ENCODE measurements around the gene TRAPPC5. TPM values are rescaled to one million over a fixed set of nuclear protein-coding genes. Genes with fewer than 3 reads are reported as not detected.
A peak's percentile ranks its signal among the peaks of the same experiment; 100 is the strongest.

Gene TRAPPC5
- total RNA-seq, 1 experiment from 2014 or later, result 317 TPM

GRCh38 chr19:7636317-7636690 is 44.3 kb upstream of the TRAPPC5 start:
- Histone ChIP-seq H3K27ac (ENCODE audit: low read length) (no peak overlapping the region), H3K79me2 (ENCODE audit: low read length) (peaks cover 30% of the 10 kb centered on the region), H3K4me2 (ENCODE audit: low read length) (peak overlapping the region; percentile 91), H4K20me1 (ENCODE audit: low read length) (no peaks in the 10 kb centered on the region), H3K27me3 (ENCODE audit: low read length) (no peaks in the 10 kb centered on the region), H2AFZ (ENCODE audit: low read length) (peak overlapping the region; percentile 58), H3K9ac (ENCODE audit: low read length) (no peak overlapping the region), H3K4me1 (ENCODE audit: insufficient read depth, low read length) (peaks cover 3% of the 10 kb centered on the region; the same call in 1 of the 2 replicates), H3K4me3 (ENCODE audit: low read length) (peak overlapping the region; percentile 88; the same call in 1 of the 2 replicates), H3F3A (ENCODE audit: low read length, unreplicated experiment) (no peaks in the 10 kb centered on the region), H3K9me3 (ENCODE audit: low read length) (no peaks in the 10 kb centered on the region), H3K36me3 (ENCODE audit: low read depth, low read length) (no peaks in the 10 kb centered on the region; the same call in 1 of the 2 replicates), H3K9me2 (replicated peaks; ENCODE audit: low read length) (no peaks in the 10 kb centered on the region)
- no TSS peak for BruUV-seq (replicated peaks)
- DNase-seq (no peak), ATAC-seq (no peak)
- TF ChIP-seq EZH2 (IDR thresholded peaks at IDR 0.05; ENCODE audit: low read length, unreplicated experiment), result no peak
- no peak for TF ChIP-seq CTCF (conservative IDR thresholded peaks at IDR 0.05; ENCODE audit: low read depth, low read length)
- no peak for TF ChIP-seq EZH2phosphoT487 (IDR thresholded peaks at IDR 0.05; ENCODE audit: borderline replicate concordance, low read length)
- CTCF ChIA-PET, result no interaction called here
- POLR2A ChIA-PET (ENCODE audit: unreplicated experiment), result no interaction called here
- intact Hi-C loops (cut with micrococcal nuclease), result no loop called here

GRCh38 chr19:7636691-7637373 is 43.8 kb upstream of the TRAPPC5 start, which contains the start of gene STXBP2:
TSS of gene STXBP2 (plus strand) at chr19:7637110. CDS start at chr19:7637150, 40 bp downstream.
- ATAC-seq (peak; percentile 89), DNase-seq (peak; percentile 89)
- Histone ChIP-seq H3K9me3 (ENCODE audit: low read length) (no peaks in the 10 kb centered on the region), H3K36me3 (ENCODE audit: low read depth, low read length) (no peaks in the 10 kb centered on the region; the same call in 1 of the 2 replicates), H3K9ac (ENCODE audit: low read length) (peak within 1 kb of the TSS; percentile 90), H3K4me2 (ENCODE audit: low read length) (peak within 1 kb of the TSS; percentile 91), H3K27me3 (ENCODE audit: low read length) (no peaks in the 10 kb centered on the region), H3K9me2 (replicated peaks; ENCODE audit: low read length) (no peaks in the 10 kb centered on the region), H3K4me3 (ENCODE audit: low read length) (peak within 1 kb of the TSS; percentile 88), H2AFZ (ENCODE audit: low read length) (peak within 1 kb of the TSS; percentile 58), H4K20me1 (ENCODE audit: low read length) (no peaks in the 10 kb centered on the region), H3K27ac (ENCODE audit: low read length) (peak within 1 kb of the TSS; percentile 28), H3F3A (ENCODE audit: low read length, unreplicated experiment) (no peaks in the 10 kb centered on the region), H3K4me1 (ENCODE audit: insufficient read depth, low read length) (peaks cover 3% of the 10 kb centered on the region; the same call in 1 of the 2 replicates), H3K79me2 (ENCODE audit: low read length) (peaks cover 25% of the 10 kb centered on the region)
- TF ChIP-seq CTCF (conservative IDR thresholded peaks at IDR 0.05; ENCODE audit: low read depth, low read length) (no peak), EZH2 (IDR thresholded peaks at IDR 0.05; ENCODE audit: low read length, unreplicated experiment) (no peak), EZH2phosphoT487 (IDR thresholded peaks at IDR 0.05; ENCODE audit: borderline replicate concordance, low read length) (no peak)
- CTCF ChIA-PET, result interaction anchor here (1.0 to 1.4 kb wide), 2 partner anchors 44 to 69 kb away, joined by 5 to 6 read pairs; partner anchors contain the start of gene TRAPPC5
- POLR2A ChIA-PET (ENCODE audit: unreplicated experiment), result no interaction called here
- BruUV-seq (replicated peaks), result no TSS peak
- intact Hi-C loops (cut with micrococcal nuclease), result no loop called here
